ENCODE data around the gene LRTM2. TPM values are rescaled to one million over a fixed set of nuclear protein-coding genes. Genes with fewer than 3 reads are reported as not detected.
"Not testable (repeated sequence)": the region's sequence is repeated elsewhere in the genome, so short reads cannot be mapped to it uniquely, and the experiment has no call there.

The LRTM2 gene
- total RNA-seq, 1 experiment from 2014 or later = not detected

DNA sequence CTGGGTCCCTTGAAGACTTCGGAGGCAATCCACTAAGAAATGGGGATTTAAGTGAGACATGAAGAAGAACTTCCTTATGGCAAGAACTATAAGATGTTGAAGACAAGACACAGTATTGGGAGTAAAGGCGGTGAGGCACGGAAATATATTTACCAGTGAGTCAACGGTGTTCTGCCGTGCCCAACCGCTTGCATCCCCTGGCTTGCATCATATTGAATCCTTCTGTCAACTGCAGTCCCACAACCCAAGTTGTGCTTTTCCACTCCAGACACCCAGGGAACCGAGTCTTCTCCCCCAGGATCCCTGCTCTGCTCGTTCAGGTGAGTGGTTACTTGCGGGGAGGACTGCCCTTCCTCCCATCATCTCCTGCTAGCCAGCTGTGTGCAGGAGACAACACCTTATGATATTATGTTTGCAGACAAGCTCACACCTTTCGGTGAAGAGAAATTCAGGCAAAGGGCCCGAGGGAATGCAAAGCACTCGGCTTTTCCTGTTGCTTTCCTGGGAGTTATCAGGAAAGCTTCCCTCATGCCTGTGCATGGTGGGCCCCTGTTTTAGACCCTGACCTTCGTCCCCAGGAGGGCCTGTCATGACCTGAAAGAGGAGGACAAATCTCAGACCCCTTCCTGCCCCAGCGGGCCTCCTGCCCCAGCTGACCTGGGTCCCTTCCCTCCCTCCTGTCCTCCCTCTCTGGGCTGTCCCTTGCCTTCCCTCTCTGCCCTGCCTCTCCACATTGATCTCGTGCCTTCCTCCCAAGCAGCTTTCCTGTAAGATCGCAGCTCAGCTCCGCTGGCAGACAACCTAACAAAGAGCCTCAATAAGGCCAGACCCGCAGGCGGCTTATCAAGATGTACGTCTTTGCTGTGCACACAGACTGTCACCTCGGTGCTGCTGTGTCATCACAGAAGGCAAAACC, 4.3 kb upstream of the LRTM2 start:
- POLR2A ChIA-PET = no interaction called here
- BruUV-seq (replicated peaks) = no TSS peak
- in situ Hi-C loops (cut with HindIII; ENCODE audit: low pct_unique_long_range_greater_than_20kb, low sequenced_read_pairs) = no loop called here

DNA sequence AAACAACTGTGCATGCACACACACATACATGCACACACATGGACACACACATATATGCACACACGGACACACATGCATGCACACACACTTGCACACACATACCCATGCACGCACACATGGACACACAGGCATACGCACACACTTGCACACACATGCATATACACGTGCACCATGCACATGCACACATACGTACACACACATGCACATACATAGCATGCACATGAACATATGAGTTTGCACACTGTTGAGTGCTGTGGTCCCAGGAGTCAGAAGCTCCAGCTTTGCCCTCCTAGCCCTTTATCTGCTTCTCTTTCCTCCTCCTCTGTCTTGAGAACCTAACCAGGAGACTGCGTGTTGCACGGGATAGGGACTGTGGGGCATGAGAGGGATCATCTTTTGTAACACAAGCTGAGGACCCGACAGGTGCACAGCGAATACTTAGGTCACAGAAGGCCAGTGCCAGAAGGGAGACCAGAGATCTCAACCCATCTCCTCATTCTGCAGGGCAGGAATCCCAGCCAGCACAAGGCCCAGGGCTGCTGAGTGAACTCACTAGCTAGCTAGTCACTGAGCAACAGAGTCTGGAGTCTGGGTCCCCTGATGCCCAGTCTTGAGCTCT, 3.5 kb upstream of the LRTM2 start:
- no TSS peak for BruUV-seq (replicated peaks)
- DNase-seq (ENCODE audit: low read depth, low spot score) = no peak
- no peak overlapping the region for H3K4me3 ChIP-seq (ENCODE audit: low read depth in 2 of 2, low read length in 2 of 2)
- H3K27me3 ChIP-seq (ENCODE audit: control insufficient read depth, insufficient read depth, low read length) = no peaks in the 10 kb centered on the region; the same call in 1 of the 2 replicates
- CTCF ChIA-PET = no interaction called here
- H3K36me3 ChIP-seq (ENCODE audit: control insufficient read depth, insufficient read depth, low read length) = no peaks in the 10 kb centered on the region
- H3K9me3 ChIP-seq (ENCODE audit: control insufficient read depth, insufficient read depth, low read depth, low read length) = no peaks in the 10 kb centered on the region
- in situ Hi-C loops (cut with HindIII; ENCODE audit: low pct_unique_long_range_greater_than_20kb, low sequenced_read_pairs) (no loop called here), intact Hi-C loops (cut with micrococcal nuclease; ENCODE audit: unreplicated experiment) (no loop called here)
- POLR2A ChIA-PET = no interaction called here
- TF ChIP-seq TCF7L2 (IDR thresholded peaks at IDR 0.05; ENCODE audit: low read depth, low read length) (no peak), SIN3A (IDR thresholded peaks at IDR 0.05; ENCODE audit: borderline replicate concordance, insufficient read depth, low read depth, low read length) (no peak), POLR2AphosphoS5 (IDR thresholded peaks at IDR 0.05; ENCODE audit: low read depth, low read length) (no peak)
- TF ChIP-seq, protein P1, sequence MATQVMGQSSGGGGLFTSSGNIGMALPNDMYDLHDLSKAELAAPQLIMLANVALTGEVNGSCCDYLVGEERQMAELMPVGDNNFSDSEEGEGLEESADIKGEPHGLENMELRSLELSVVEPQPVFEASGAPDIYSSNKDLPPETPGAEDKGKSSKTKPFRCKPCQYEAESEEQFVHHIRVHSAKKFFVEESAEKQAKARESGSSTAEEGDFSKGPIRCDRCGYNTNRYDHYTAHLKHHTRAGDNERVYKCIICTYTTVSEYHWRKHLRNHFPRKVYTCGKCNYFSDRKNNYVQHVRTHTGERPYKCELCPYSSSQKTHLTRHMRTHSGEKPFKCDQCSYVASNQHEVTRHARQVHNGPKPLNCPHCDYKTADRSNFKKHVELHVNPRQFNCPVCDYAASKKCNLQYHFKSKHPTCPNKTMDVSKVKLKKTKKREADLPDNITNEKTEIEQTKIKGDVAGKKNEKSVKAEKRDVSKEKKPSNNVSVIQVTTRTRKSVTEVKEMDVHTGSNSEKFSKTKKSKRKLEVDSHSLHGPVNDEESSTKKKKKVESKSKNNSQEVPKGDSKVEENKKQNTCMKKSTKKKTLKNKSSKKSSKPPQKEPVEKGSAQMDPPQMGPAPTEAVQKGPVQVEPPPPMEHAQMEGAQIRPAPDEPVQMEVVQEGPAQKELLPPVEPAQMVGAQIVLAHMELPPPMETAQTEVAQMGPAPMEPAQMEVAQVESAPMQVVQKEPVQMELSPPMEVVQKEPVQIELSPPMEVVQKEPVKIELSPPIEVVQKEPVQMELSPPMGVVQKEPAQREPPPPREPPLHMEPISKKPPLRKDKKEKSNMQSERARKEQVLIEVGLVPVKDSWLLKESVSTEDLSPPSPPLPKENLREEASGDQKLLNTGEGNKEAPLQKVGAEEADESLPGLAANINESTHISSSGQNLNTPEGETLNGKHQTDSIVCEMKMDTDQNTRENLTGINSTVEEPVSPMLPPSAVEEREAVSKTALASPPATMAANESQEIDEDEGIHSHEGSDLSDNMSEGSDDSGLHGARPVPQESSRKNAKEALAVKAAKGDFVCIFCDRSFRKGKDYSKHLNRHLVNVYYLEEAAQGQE (IDR thresholded peaks at IDR 0.05; ENCODE audit: insufficient read depth in 1 of 2, low read depth in 2 of 2, low read length in 1 of 2) = no peak
- TF ChIP-seq, protein P2, sequence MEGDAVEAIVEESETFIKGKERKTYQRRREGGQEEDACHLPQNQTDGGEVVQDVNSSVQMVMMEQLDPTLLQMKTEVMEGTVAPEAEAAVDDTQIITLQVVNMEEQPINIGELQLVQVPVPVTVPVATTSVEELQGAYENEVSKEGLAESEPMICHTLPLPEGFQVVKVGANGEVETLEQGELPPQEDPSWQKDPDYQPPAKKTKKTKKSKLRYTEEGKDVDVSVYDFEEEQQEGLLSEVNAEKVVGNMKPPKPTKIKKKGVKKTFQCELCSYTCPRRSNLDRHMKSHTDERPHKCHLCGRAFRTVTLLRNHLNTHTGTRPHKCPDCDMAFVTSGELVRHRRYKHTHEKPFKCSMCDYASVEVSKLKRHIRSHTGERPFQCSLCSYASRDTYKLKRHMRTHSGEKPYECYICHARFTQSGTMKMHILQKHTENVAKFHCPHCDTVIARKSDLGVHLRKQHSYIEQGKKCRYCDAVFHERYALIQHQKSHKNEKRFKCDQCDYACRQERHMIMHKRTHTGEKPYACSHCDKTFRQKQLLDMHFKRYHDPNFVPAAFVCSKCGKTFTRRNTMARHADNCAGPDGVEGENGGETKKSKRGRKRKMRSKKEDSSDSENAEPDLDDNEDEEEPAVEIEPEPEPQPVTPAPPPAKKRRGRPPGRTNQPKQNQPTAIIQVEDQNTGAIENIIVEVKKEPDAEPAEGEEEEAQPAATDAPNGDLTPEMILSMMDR (IDR thresholded peaks at IDR 0.05) = no peak
- H3K4me1 ChIP-seq (ENCODE audit: control insufficient read depth, insufficient read depth, low read length) = no peaks in the 10 kb centered on the region
- no peak overlapping the region for H3K27ac ChIP-seq (ENCODE audit: low read length)
- no peak for ATAC-seq

More for the DNA sequence above, 4.3 kb upstream of the LRTM2 start:
- CTCF ChIA-PET = no interaction called here
- no peak for DNase-seq (ENCODE audit: low read depth, low spot score)
- ATAC-seq = no peak
- Histone ChIP-seq H3K36me3 (ENCODE audit: control insufficient read depth, insufficient read depth, low read length) (no peaks in the 10 kb centered on the region), H3K4me1 (ENCODE audit: control insufficient read depth, insufficient read depth, low read length) (no peaks in the 10 kb centered on the region), H3K9me3 (ENCODE audit: control insufficient read depth, insufficient read depth, low read depth, low read length) (no peaks in the 10 kb centered on the region), H3K4me3 (ENCODE audit: low read depth in 2 of 2, low read length in 2 of 2) (no peak overlapping the region), H3K27me3 (ENCODE audit: control insufficient read depth, insufficient read depth, low read length) (no peaks in the 10 kb centered on the region), H3K27ac (ENCODE audit: low read length) (no peak overlapping the region)
- TF ChIP-seq POLR2AphosphoS5 (IDR thresholded peaks at IDR 0.05; ENCODE audit: low read depth, low read length) = no peak
- no peak for TF ChIP-seq SIN3A (IDR thresholded peaks at IDR 0.05; ENCODE audit: borderline replicate concordance, insufficient read depth, low read depth, low read length)
- TF ChIP-seq, protein P1 (IDR thresholded peaks at IDR 0.05; ENCODE audit: insufficient read depth in 1 of 2, low read depth in 2 of 2, low read length in 1 of 2) = no peak
- TF ChIP-seq, protein P2 (IDR thresholded peaks at IDR 0.05) = no peak
- TF ChIP-seq TCF7L2 (IDR thresholded peaks at IDR 0.05; ENCODE audit: low read depth, low read length) = no peak
- intact Hi-C loops (cut with micrococcal nuclease; ENCODE audit: unreplicated experiment) = no loop called here

DNA sequence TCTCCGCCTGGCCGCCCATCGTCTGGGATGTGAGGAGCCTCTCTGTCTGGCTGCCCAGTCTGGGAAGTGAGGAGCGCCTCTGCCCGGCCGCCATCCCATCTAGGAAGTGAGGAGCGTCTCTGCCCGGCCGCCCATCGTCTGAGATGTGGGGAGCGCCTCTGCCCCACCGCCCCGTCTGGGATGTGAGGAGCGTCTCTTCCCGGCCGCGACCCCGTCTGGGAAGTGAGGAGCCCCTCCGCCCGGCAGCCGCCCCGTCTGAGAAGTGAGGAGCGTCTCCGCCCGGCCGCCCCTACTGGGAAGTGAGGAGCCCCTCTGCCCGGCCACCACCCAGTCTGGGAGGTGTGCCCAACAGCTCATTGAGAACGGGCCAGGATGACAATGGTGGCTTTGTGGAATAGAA, 2.4 kb upstream of the LRTM2 start:
- intact Hi-C loops (cut with micrococcal nuclease; ENCODE audit: unreplicated experiment); H3K36me3 ChIP-seq (ENCODE audit: control insufficient read depth, insufficient read depth, low read length); POLR2A ChIA-PET; in situ Hi-C loops (cut with HindIII; ENCODE audit: low pct_unique_long_range_greater_than_20kb, low sequenced_read_pairs); ATAC-seq; DNase-seq (ENCODE audit: low read depth, low spot score); H3K9me3 ChIP-seq (ENCODE audit: control insufficient read depth, insufficient read depth, low read depth, low read length); CTCF ChIA-PET; H3K27ac ChIP-seq (ENCODE audit: low read length); H3K27me3 ChIP-seq (ENCODE audit: control insufficient read depth, insufficient read depth, low read length); H3K4me3 ChIP-seq (ENCODE audit: low read depth in 2 of 2, low read length in 2 of 2); BruUV-seq (replicated peaks); H3K4me1 ChIP-seq (ENCODE audit: control insufficient read depth, insufficient read depth, low read length): not testable (repeated sequence)
